HEK293T (cell line): ENCODE measurements around the gene FBXO11.

Experiments
- CTCF ChIA-PET: fragments of 350-600 bp; formaldehyde crosslinking; extraction: SDS; loops from one replicate; lab custom pipeline; 2021; ENCODE audit warnings: antibody characterized with exemption, inconsistent platforms; lab: Yijun Ruan, JAX
- POLR2A ChIA-PET: fragments of 350-600 bp; formaldehyde crosslinking; extraction: SDS; loops from one replicate; lab custom pipeline; 2020; ENCODE audit warnings: antibody characterized with exemption, inconsistent platforms; lab: Yijun Ruan, JAX
- DNase-seq: peaks from one replicate; pipeline ENCODE4 v3.0.0; 2012; ENCODE audit warnings: mixed read lengths; ENCODE audit errors: extremely low spot score
- ARNT ChIP-seq: fragments of 450-650 bp; IDR thresholded peaks from 2 replicates; pipeline ENCODE4 v1.6.1; 2017; ENCODE audit warnings: mild to moderate bottlenecking
- BHLHE40 ChIP-seq: fragments of 450-650 bp; IDR thresholded peaks from 2 replicates; pipeline ENCODE4 v1.6.1; 2016; ENCODE audit warnings: mild to moderate bottlenecking, moderate library complexity, borderline replicate concordance
- CTBP1 ChIP-seq: fragments of 450-650 bp; IDR thresholded peaks from 2 replicates; pipeline ENCODE4 v1.6.1; 2016; ENCODE audit warnings: borderline replicate concordance
- ELF4 ChIP-seq: fragments of 450-650 bp; IDR thresholded peaks from 2 replicates; pipeline ENCODE4 v1.6.1; 2017; ENCODE audit warnings: antibody characterized with exemption
- FOXA1 ChIP-seq: fragments of 450-650 bp; IDR thresholded peaks from 2 replicates; pipeline ENCODE4 v1.6.1; 2016; ENCODE audit warnings: mild to moderate bottlenecking
- FOXK2 ChIP-seq: fragments of 450-650 bp; IDR thresholded peaks from 2 replicates; pipeline ENCODE4 v1.6.1; 2016; ENCODE audit warnings: mild to moderate bottlenecking
- FOXM1 ChIP-seq: fragments of 450-650 bp; IDR thresholded peaks from 2 replicates; pipeline ENCODE4 v1.6.1; 2017; ENCODE audit warnings: mild to moderate bottlenecking, borderline replicate concordance
- HDGF ChIP-seq: fragments of 450-650 bp; IDR thresholded peaks from 2 replicates; pipeline ENCODE4 v1.6.1; 2017; ENCODE audit warnings: antibody characterized with exemption, borderline replicate concordance
- L3MBTL2 ChIP-seq: fragments of 450-650 bp; conservative IDR thresholded peaks from 2 replicates; pipeline ENCODE4 v1.6.1; 2016; ENCODE audit warnings: mild to moderate bottlenecking
- LEF1 ChIP-seq: fragments of 450-650 bp; IDR thresholded peaks from 2 replicates; pipeline ENCODE4 v1.6.1; 2017; ENCODE audit warnings: mild to moderate bottlenecking, borderline replicate concordance
- NFRKB ChIP-seq: fragments of 450-650 bp; IDR thresholded peaks from 2 replicates; pipeline ENCODE4 v1.6.1; 2016; ENCODE audit warnings: mild to moderate bottlenecking, moderate library complexity
- SP1 ChIP-seq: fragments of 450-650 bp; IDR thresholded peaks from 2 replicates; pipeline ENCODE4 v1.6.1; 2017
- SUZ12 ChIP-seq: fragments of 450-650 bp; IDR thresholded peaks from 2 replicates; pipeline ENCODE4 v1.6.1; 2016; ENCODE audit warnings: mild to moderate bottlenecking
- TARDBP ChIP-seq: fragments of 450-650 bp; IDR thresholded peaks from 2 replicates; pipeline ENCODE4 v1.6.1; 2016
- ZNF384 ChIP-seq: fragments of 450-650 bp; IDR thresholded peaks from 2 replicates; pipeline ENCODE4 v1.6.1; 2016
- TF ChIP-seq, protein P1 (sequence below): fragments of 450-650 bp; IDR thresholded peaks from 2 replicates; pipeline ENCODE4 v1.6.1; 2016

The FBXO11 gene

DNA sequence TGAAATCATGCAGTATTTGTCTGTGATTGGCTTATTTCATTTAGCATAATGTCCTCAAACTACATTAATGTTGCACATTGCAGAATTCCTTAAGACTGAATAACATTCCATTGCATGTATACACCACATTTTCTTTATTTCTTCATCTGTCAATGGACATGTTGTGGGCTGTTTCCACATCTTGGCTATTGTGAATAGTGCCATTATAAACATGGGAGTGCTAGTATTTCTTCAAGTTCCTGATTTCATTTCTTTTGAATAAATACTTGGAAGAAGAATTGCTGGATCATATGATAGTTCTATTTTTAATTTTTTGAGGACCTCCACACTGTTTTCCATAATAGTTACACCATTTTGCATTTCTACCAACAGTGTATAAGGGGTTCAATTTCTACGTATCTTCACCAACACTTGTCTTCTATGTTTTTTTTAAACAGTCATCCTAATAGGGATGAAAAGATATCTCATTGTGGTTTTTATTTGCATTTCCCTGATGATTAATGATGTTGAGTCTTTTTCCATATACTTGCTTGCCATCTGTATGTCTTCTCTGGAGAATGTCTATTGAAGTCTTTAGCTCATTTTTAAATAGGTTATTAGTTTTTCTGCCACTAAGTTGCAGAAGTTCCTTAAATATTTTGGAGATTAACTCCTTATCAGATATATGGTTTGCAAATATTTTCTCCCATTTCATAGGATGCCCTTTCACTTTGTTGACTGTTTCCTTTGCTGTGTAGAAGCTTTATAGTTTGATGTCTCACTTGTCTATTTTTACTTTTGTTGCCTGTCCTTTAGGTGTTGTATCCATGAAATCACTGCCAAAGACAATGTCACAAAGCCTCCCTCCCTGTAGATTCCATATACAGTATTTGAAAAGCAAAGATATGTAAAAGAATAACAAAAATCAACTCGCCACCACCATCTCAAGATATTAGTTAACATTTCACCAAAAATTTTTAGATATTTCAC lies 14.6 kb downstream of the FBXO11 start:
- CTCF ChIA-PET = no interaction called here
- POLR2A ChIA-PET = no interaction called here
- DNase-seq = no peak
- TF ChIP-seq ARNT (no peak), HDGF (no peak), FOXM1 (no peak), CTBP1 (no peak), BHLHE40 (no peak), ELF4 (no peak), FOXK2 (no peak), ZNF384 (no peak), NFRKB (no peak), LEF1 (no peak), FOXA1 (no peak), SUZ12 (no peak)
- TF ChIP-seq, protein P1, sequence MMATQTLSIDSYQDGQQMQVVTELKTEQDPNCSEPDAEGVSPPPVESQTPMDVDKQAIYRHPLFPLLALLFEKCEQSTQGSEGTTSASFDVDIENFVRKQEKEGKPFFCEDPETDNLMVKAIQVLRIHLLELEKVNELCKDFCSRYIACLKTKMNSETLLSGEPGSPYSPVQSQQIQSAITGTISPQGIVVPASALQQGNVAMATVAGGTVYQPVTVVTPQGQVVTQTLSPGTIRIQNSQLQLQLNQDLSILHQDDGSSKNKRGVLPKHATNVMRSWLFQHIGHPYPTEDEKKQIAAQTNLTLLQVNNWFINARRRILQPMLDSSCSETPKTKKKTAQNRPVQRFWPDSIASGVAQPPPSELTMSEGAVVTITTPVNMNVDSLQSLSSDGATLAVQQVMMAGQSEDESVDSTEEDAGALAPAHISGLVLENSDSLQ = no peak

DNA sequence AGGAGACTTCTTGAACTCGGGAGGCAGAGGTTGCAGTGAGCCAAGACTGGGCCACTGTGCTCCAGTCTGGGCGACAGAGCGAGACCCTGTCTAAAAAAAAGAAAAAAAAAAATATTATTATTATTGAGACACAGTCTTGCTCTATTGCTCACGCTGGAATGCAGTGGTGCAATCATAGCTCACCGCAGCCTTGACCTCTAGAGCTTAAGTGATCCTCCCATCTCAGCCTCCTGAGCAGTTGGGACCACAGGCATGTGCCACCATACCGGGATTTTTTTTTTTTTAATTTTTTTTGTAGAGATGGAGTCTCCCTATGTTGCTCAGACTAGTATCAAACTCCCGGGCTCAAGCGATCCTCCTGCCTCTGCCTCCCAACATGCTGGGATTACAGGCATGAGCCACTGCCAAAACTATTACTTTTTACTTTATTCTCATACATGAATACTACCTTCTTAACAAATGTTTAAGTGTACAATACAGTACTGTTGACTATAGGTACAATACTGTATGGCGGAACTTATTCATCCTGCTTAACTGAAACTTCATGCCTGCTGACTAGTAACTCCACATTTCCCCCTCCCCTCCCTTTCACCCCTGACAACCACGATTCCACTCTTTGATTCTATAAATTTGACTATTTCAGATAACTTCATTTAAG lies 15.5 kb downstream of the FBXO11 start:
- DNase-seq = no peak
- TF ChIP-seq L3MBTL2 (no peak), LEF1 (no peak), ELF4 (no peak), ARNT (no peak), TARDBP (no peak), NFRKB (no peak), CTBP1 (no peak), BHLHE40 (no peak), FOXK2 (no peak), FOXA1 (no peak), SP1 (no peak), ZNF384 (no peak), FOXM1 (no peak), HDGF (no peak), SUZ12 (no peak)
- TF ChIP-seq, protein P1 = no peak
- ChIA-PET POLR2A (no interaction called here), CTCF (no interaction called here)

DNA sequence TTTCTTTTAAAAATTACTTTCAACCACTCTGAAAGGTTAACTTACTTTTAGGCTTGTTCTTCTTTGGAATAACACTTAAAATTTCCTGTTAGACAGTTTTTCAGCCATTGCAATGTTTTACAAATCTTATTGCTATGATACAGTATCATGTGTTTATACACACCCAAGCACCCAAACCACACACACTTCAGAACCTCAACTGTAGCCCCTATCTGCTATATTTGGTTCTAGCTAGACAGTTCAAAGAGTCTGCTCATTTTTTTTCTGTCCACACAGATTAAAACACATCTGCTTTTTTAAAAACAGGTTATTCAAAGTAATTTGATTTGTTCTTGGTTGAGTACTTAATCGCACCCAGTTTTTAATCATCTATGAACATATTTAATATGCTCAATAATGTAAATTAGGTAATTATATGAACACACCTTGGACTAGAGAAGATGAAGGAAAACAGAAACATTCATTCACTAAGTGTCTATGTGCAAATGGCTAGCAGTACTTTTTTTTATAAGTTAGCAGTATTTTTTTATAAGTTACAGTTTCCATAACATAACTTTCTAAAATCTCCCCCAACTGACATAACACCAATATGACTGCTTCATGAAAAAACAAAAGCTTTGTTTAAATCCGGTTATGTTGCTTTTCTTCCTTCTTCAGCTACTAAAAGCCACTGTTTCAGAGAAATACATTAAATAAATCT lies 17.6 kb downstream of the FBXO11 start:
- CTCF ChIA-PET = no interaction called here
- no peak for DNase-seq
- TF ChIP-seq HDGF (no peak), CTBP1 (no peak), ARNT (no peak), FOXA1 (no peak), SUZ12 (no peak), ZNF384 (no peak), L3MBTL2 (no peak), LEF1 (no peak), FOXK2 (no peak), ELF4 (no peak), FOXM1 (no peak), NFRKB (no peak), BHLHE40 (no peak), TARDBP (no peak), SP1 (no peak)
- POLR2A ChIA-PET = no interaction called here

DNA sequence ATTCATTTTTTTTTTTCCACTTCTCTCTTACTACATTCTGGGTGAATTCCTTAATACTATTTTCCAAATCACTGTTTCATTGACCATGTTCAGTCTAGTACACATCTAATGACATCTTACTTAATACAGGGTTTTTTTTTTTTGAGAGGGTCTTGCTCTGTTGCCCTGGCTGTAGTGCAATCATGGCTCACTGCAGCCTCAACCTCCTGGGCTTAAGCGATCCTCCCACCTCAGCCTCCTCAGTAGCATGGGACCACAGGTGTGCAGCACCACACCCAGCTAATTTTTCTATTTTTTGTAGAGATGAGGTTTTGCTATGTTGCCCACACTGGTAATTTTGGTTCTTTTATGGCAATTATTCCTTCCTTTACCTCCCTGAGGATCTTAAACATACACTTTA lies 29.4 kb downstream of the FBXO11 start:
- DNase-seq = no peak
- TF ChIP-seq SUZ12 (no peak), TARDBP (no peak), NFRKB (no peak), LEF1 (no peak), ZNF384 (no peak), FOXM1 (no peak), FOXA1 (no peak), HDGF (no peak), L3MBTL2 (no peak), SP1 (no peak), BHLHE40 (no peak), ARNT (no peak), CTBP1 (no peak), FOXK2 (no peak), ELF4 (no peak)
- TF ChIP-seq, protein P1 = no peak
- CTCF ChIA-PET = no interaction called here
- POLR2A ChIA-PET = no interaction called here

DNA sequence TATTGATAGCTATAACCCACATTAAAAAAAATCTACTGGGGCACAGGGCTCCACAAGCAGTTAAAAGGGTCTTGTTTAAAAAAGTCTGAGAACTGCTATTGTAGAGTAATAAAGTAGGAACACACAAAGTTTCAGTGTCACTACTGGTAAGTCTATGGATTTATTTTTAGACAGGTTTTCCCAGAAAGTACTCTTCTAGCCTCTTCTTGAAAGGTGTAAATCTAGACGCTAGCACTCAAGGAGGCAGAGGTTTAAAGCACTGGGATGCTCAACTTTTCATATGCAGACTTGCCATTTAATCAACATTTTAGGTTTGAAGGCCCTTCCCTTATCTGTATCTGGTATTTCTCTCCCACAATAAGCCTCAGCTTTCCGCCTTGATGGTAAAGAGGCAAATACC lies 33.4 kb downstream of the FBXO11 start:
- TF ChIP-seq ZNF384 (no peak), FOXK2 (no peak), HDGF (no peak), LEF1 (no peak), BHLHE40 (no peak), L3MBTL2 (no peak), TARDBP (no peak)
- CTCF ChIA-PET = no interaction called here
- POLR2A ChIA-PET = no interaction called here
- DNase-seq = no peak
